Measurements from ENCODE around the gene ABCA8.

ABCA8 gene

DNA sequence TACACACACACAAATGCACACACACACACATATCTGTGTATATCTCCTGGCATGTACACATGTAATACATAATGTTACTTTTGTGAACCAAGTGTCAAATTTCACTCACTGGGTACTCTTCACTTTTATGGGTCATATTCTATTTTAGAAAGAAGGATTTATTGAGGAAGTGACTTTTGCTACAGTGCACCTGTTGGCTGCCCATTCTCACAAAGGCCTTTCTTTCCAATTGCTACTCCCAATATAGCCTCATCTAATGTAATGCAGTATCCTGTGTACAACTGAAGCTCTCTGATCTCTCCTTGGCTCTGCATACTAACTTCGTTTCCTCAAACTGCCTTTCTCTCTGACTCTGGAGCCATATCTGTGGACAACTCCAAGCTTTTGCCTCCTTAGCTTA lies 107.5 kb downstream of the ABCA8 start:
- DNase-seq (ENCODE audit: low read depth), result no peak
- TF ChIP-seq, protein P1, sequence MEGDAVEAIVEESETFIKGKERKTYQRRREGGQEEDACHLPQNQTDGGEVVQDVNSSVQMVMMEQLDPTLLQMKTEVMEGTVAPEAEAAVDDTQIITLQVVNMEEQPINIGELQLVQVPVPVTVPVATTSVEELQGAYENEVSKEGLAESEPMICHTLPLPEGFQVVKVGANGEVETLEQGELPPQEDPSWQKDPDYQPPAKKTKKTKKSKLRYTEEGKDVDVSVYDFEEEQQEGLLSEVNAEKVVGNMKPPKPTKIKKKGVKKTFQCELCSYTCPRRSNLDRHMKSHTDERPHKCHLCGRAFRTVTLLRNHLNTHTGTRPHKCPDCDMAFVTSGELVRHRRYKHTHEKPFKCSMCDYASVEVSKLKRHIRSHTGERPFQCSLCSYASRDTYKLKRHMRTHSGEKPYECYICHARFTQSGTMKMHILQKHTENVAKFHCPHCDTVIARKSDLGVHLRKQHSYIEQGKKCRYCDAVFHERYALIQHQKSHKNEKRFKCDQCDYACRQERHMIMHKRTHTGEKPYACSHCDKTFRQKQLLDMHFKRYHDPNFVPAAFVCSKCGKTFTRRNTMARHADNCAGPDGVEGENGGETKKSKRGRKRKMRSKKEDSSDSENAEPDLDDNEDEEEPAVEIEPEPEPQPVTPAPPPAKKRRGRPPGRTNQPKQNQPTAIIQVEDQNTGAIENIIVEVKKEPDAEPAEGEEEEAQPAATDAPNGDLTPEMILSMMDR (IDR thresholded peaks at IDR 0.05; ENCODE audit: insufficient read depth, low read depth, low read length, missing control alignments), result no peak
- H3K4me3 ChIP-seq (ENCODE audit: low read depth, low read length), result no peak overlapping the region

DNA sequence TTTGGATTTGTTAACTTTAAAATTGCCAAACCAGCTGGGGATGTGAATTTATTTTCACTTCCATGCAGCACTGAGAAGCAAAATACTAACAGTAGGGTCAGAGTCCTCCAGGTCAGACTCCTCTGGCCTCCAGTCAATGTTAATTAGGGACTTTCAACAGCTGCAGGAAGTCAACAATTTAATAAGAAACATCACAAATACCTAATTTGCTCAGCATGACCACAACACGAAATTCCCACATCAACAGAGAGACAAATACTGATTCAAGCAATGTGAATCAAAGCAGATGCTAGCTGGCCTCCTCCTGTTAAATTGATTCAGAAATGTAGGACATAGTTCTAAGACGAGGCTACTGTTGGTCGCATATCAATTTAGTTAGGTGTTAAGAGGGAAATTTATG lies 111.7 kb downstream of the ABCA8 start:
- peak; percentile 35 for DNase-seq (ENCODE audit: low read depth)
- TF ChIP-seq, protein P1 (IDR thresholded peaks at IDR 0.05; ENCODE audit: insufficient read depth, low read depth, low read length, missing control alignments), result no peak
- no peak overlapping the region for H3K4me3 ChIP-seq (ENCODE audit: low read depth, low read length)

DNA sequence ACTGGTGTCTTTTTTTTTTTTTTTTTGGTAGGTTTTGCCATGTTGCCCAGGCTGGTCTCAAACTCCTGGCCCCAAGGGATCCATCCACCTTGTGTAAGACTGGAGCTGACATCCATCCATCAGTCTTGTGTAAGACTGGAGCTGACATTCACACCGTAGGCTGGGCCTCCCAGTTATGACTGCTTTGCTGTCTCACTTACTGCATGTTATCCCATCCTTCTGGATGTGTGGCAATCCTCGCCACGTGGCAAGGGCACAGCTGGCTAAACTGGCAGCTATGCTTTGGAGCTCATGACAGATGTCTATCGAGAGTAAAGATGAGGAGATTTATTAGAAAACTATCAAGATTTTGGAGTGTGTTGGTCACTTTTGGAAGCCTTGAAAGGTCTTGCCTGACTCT lies 115.1 kb downstream of the ABCA8 start:
- no peak for DNase-seq (ENCODE audit: low read depth)
- no peak overlapping the region for H3K4me3 ChIP-seq (ENCODE audit: low read depth, low read length)
- TF ChIP-seq, protein P1 (IDR thresholded peaks at IDR 0.05; ENCODE audit: insufficient read depth, low read depth, low read length, missing control alignments), result no peak

DNA sequence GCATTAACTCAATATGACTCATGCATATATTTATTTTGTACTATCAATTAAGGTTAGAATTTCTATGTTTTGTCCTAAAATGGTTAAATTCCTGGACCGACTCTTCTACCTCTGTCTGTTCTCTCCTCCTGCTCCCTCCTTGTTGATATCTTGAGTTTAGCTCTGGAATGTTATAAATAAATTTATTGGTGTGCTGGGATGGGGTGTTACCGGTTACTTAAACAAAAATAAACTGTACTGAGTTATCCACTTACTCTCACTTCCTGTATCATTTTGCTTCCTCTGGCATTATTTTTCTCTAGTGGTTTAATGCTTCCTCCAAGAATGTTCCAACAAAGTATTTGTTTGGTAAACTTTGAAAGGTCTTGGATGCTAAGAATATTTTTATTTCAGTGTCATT lies 120.1 kb downstream of the ABCA8 start:
- no peak for DNase-seq (ENCODE audit: low read depth)
- TF ChIP-seq, protein P1 (IDR thresholded peaks at IDR 0.05; ENCODE audit: insufficient read depth, low read depth, low read length, missing control alignments), result no peak

DNA sequence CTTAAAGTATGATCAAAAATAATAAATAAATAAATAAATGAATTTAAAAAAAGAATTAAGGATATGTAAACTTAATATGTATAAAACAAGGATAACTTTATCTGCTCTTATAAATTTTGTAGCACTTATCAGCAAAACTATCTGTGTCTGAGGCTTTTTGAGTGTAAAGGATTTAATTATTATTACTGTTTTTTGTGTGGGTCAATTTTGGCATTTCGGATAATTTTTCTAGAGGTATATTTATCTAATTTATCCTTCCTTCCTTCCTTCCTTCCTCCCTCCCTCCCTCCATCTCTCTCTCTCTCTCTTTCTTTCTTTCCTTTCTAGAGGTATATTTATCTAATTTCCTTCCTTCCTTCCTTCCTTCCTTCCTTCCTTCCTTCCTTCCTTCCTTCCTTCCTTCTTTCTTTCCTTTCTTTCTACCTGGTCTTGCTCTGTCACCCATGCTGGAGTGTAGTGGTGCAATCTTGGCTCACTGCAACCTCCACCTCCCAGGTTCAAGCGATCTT lies 120.8 kb downstream of the ABCA8 start:
- H3K4me3 ChIP-seq (ENCODE audit: low read depth, low read length), result no peak overlapping the region
- DNase-seq (ENCODE audit: low read depth), result no peak
- TF ChIP-seq, protein P1 (IDR thresholded peaks at IDR 0.05; ENCODE audit: insufficient read depth, low read depth, low read length, missing control alignments), result no peak

More for the DNA sequence above, 120.1 kb downstream of the ABCA8 start:
- H3K4me3 ChIP-seq (ENCODE audit: low read depth, low read length), result no peak overlapping the region

DNA sequence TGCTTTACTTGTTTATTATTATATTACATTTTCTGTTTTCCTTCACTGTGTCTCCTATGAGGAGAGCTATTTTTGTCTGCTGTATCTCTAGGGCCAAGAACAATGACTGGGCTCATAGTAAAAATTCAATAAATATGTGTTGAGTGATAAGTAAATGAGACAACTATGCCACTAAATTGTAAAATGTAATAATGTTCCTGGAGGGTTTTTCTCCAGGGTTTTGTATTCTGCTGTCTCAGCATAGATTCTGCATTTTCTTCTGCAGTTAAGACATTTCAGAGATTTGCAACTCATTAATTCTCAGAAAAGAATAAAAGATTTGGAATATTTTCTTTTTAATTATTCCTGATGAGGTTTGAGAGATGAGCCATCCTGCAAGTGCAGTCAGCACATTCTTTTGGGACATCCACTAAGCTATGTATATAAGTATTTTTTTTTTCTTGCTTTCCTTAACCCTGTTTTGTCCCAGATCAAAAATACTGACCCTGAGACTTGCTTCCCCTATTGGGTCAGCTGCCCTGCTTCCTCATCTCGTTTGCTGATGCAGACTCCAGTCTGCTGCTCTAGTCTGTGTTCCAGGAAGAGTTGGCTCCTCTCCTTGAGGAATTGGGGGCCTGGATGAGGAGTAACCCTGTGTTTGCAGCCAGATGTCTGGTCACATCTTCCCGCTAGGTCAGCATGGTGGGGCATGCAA lies 122.9 kb downstream of the ABCA8 start:
- no peak overlapping the region for H3K4me3 ChIP-seq (ENCODE audit: low read depth, low read length)
- DNase-seq (ENCODE audit: low read depth), result no peak
- TF ChIP-seq, protein P1 (IDR thresholded peaks at IDR 0.05; ENCODE audit: insufficient read depth, low read depth, low read length, missing control alignments), result no peak

DNA sequence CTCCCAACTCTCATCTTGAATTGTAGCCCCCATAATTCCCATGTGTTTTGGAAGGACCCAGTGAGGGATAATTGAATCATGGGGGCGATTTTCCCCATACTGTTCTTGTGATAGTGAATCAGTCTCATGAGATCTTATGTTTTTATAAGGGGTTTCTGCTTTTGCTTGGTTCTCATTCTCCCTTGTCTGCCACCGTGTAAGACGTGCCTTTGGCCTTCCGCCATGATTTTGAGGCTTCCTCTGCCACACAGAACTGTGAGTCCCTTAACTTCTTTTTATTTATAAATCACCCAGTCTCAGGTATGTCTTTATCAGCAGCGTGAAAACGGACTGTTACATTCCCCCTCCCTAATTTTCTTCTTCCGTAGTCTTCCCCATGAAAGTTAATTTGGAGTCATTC lies 124.0 kb downstream of the ABCA8 start:
- TF ChIP-seq, protein P1 (IDR thresholded peaks at IDR 0.05; ENCODE audit: insufficient read depth, low read depth, low read length, missing control alignments), result no peak
- DNase-seq (ENCODE audit: low read depth), result no peak
- H3K4me3 ChIP-seq (ENCODE audit: low read depth, low read length), result no peak overlapping the region
